GM19467 (cell line): ENCODE data around the gene ZNF697.
"Not testable (repeated sequence)": the region's sequence is repeated elsewhere in the genome, so short reads cannot be mapped to it uniquely, and the experiment has no call there.

Source experiments
- ATAC-seq: cut with Tn5 transposase; IDR thresholded peaks from one replicate; pipeline ENCODE4 v1.9.1; 2021; ENCODE audit warnings: mild to moderate bottlenecking, moderate library complexity; ENCODE audit not compliant: unreplicated experiment

ZNF697 gene

DNA sequence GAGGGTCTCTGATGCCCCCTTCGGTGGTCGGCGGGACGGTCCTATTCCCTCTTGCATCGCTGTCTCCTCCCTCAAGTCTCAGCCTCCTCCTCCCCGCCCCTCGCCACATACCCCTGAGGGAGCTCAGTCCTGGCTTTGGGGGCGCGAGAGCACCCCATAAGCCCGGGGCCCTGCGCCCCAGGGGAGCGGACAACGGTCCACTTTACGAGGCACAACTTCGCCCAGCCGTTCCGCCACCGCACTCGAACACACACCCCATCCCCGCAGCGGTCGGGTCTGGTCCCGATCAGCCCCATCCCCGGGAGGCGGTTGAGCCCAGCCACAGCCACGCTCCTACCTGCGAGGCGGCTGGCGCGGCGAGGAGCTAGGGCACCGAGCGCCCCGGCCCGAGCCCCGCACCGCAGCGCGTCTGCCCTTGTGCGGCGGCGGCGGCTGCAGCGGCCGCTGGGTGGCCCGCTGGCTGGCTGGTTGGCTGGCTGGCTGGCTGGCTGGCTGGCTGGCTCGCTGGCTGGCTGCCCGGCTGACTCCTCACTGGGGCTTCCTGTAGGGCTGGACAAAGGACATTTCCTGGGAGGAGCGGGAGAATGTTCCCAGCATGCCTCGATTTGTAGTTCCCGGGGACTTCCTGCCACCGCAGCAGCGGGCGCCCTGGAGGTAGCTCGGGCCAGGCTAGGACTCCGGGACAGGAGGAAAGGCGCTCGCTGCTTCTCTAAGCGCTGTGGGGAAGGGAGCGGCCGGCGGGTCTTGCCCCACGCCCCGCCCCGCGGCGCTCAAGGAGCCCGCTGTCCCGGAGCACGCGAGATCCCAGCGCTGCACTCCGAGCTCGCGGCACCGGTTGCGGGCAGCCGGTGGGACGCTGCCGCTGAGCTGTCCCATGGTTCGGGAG, at the start of gene ZNF697:
Gene ZNF697, minus strand, starts transcription at position 533 of the 886 bp plus-strand sequence. CDS start 22,166 bp downstream, outside the sequence.
- peak; percentile 73 for ATAC-seq

DNA sequence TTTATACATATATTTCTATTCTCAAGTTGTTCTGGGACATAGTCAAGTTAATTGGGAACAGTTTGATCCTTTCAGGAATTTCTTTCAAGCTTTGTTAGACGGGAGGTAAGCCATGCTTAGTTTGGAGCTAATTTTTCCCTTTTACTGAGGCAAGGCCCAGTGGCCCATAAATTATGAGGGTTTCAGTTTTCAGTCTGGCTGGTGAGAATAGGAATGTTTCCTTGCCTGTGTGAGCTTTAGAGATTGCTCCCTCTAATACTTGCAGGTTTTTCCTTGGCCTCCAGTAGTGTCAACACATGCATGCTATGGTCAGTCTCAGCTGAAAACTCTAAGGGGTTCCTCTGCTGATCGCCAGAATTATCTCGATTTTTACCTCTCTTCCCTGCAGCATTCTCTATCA, 49.5 kb upstream of the ZNF697 start:
- no peak for ATAC-seq

- not testable (repeated sequence) for ATAC-seq
Observed at GRCh38 chr1:119696863-119697262, 48.8 kb upstream of the ZNF697 start.

DNA sequence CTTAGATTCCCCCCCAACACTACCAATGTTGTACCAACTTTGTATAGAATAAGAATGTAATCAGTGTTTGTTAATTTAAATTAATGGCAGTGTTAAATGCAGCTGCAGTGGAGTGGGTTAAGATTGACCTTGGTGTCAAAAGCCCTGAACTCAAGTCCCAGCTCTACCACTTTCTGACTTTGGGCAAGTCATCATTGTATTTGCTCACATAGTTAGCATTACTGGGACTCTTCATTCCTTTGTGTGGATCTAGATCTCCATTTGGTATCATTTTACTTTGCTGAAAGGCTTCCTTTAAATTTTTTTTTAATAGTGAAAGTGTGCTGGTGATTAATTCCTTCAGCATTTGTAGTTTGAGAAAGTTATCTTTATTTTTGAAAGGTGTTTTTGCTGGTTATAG, 41.4 kb upstream of the ZNF697 start:
- no peak for ATAC-seq

DNA sequence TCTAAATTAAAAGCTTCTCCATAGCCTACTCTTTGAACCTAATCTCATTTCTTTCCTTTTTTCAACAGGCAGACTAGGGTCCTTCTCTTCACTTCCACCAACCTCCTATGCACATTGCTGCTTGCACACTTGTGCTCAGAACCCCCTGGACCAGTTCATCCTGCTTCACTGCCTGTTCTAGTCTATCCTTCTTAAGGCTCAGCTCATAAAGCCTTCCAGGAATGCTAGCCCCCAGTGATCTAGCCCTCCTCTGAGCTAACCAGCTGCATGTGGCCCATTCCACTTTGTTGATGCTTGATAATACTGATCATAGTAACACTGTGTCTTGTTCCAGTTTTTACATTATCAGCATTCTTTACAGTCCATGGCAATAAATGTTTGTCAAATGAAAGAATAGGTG, 40.7 kb upstream of the ZNF697 start:
- no peak for ATAC-seq

- no peak for ATAC-seq
Observed at GRCh38 chr1:119687434-119688079, 39.5 kb upstream of the ZNF697 start.

DNA sequence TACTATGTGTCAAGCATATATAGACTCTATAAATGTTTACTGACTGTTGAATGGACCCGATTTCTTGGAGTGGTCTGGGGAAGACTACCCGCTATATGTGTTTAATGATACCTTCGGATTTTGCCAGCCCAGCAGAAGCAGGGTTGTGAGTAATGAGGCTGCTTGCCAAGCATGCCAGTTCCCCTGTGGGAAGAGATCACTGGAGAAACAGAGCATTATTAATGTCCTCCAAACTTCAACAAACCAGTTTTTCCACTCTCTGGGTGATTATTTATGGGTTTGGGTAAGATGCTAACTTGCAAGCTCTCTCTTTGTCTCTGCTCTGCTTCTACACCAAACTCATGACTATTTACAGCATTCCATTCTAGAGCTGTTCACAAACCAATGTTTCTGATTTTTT, 38.6 kb upstream of the ZNF697 start:
- no peak for ATAC-seq

DNA sequence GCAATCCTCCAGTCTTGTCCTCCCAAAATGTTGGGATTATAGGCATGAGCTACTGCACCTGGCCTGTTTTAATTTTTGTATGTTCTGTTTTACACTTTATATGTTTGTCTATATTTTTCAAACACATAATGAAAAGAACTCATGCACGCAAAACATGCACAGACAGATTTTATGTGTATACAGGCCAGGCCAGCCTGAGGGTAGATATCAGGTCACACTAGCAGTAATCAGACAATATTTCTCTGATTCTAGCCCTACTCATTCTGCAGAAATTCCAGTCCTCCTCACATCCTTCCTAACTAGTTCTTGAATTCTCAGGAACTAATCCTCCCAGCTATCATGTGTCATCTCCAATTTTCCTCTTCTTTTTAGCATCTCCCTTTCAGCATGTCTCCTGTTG, 35.8 kb upstream of the ZNF697 start:
- ATAC-seq = no peak

GRCh38 chr1:119682141-119682540, 34.1 kb upstream of the ZNF697 start:
- no peak for ATAC-seq

DNA sequence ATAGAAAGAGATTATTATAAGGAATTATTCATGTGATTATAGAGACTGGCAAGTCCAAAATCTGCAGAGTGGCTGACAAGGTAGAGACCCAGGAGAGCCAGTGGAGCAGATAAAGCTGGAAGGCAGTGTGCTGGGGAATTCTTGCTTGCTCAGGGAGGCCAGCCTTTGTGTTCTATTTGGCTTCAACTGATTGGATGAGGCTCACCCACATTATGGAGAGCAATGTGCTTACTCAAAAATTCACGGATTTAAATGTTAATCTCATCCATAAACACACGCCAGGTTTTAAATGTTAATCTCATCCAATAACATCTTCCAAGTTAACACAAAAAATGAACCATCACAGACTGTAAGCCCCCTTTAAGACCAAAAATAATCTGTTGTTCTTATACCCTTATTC, 33.5 kb upstream of the ZNF697 start:
- ATAC-seq = no peak

DNA sequence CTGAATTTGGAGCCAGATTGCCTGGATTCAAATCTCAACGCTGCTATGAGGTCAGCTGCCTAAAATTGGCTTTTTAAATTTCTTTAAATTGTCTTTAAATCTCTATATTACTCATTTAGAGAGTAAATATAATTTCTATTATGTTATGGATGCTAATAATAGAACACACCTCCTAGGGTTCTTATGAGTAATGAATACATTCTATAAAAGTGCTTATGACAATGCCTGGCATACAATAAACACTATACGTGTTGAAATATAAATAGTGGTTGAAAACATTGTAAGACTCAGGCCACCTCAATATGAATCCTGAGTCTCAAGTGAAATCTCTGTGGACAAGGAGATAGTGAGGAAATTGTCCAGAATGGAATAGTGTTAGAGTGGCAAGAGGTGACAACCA, 32.7 kb upstream of the ZNF697 start:
- no peak for ATAC-seq

DNA sequence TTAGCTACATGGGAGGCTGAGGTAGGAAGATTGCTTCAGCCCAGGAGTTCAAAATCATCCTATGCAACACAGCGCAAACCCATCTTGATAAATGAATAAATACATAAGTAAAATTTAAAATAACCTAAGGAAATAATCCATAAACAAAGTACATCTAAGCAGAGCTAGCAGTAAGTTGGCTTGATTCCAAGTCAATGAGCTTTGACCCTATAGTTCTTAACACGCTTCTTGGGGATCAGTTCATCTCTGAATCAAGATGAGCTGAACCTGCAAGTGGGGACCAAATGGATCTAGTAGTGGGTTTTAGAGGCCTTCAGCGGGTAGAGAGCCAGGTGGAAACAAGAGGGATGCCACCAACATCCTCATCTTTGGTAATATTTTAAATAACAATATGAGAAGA, 32.1 kb upstream of the ZNF697 start:
- ATAC-seq = no peak

DNA sequence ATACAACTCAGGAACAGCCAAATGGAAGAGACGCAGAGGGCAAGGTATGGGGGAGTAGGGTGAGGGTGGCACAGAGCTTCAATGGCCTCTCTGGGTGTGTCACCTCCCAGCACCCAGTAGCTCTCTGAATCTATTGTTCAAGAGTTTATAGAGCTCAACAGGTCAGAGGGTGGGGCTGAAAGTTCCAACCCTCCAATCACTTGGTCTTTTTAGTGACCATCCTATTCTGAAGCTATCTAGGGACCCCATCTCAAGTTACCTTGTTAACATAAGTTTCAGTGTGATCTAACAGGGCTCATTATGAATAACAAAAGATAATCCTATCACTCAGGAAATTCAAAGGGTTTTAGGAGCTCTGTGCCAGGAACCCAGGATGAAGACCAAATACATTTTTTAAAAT, 31.2 kb upstream of the ZNF697 start:
- ATAC-seq = no peak

DNA sequence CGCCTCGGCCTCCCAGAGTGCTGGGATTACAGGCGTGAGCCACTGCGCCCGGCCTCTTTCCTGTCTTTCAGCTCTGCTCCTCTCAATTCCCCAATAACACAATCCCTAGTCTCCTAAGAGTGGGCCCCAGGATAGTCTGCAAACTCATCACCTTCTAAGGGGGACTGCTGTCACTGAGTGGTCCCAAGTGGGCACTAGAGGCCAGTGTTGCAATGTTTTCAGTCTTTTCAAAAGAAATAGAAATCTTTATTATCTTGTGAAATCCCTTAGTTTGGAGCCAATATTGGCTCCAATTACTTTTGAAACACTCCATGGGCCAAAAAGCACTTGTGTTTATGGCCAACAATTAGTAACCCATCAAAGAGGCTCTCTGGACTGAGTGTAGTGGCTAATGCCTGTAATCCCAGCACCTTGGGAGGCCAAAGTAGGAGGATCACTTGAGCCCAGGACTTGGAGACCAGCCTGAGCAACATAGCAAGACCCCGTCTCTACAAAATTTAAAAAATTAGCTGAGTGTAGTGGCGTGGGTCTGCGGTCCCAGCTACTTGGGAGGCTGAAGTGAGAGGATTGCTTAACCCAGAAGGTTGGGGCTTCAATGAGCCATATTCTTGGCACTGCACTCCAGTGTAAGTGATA, 28.6 kb upstream of the ZNF697 start:
- ATAC-seq = no peak

- ATAC-seq = peak; percentile 57
Observed at GRCh38 chr1:119675349-119676345, 27.6 kb upstream of the ZNF697 start.

DNA sequence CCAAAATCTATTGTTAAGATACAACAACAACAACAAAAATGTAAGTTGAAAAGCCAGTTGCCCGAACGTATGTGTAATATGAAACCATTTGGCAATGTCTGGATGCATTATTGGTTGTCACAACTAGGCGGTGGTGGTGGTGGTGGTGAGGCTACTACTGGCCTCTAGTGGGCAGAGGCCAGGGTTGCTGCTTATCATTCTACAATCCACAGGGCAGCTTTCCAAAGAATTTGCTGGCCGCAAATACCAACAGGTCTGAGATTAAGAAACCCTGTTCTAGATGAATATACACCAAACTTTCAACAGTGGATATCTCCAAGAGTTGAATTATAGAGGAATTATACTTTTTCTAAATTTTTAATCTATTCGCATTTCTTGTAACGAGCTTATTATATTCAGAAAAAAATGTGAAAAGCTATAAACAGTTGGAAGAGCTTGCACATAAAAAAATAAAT, 26.8 kb upstream of the ZNF697 start:
- ATAC-seq = peak; percentile 53

- no peak for ATAC-seq
Observed at GRCh38 chr1:119674111-119674526, 26.1 kb upstream of the ZNF697 start.

DNA sequence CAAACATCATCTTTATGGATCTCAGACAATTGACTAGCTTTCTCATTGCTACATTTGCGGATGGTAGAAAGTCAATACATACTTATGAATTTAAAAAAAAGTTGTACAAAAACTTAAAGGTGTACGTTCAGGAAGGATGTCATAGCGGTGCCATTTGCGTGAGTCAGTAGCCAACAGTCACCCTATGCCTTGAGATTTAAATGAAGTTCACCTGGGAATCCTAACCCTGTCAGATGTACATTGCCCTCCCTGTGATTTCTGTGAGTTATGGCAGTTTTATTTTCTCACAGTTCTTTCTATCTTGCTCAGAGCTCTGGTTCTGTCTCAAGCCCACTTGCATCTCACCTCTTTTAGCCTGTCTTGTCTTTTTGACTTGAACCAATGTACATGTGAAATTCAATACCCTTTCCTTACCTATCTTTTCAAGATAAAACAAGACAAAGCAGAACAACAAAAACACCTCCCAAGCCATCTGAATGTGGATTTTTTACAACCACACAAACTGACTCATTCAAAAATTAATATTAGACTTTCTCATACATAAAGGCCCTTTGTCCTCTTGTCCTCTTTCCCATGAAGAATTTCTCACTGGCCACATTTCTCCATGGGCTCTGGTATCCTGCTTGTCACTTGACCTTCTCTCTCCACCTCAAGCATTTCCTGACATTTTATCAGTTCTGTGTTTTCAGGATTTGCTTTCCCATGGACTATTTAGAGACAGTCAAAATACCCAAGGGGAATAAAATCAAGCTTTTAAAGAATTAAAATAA, 25.3 kb upstream of the ZNF697 start:
- no peak for ATAC-seq

DNA sequence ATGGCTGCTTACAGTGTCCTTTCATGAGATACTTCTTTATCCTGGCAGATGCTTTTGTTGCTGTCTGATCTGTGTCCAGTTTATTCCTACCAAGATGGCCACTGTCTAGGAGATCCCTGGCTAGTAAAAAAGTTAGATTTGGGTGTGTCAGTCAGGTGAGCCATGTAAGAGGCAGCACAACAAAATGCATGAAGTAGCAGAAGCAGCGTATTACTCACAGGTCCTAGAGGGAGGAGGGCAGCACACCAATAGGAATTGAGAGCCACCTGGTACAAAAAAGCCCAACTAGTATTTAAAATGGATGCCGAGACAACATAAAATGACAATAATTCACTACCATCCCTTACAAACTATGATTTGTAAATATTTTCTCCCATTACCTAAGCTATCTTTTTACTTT, 22.8 kb upstream of the ZNF697 start:
- ATAC-seq = no peak

DNA sequence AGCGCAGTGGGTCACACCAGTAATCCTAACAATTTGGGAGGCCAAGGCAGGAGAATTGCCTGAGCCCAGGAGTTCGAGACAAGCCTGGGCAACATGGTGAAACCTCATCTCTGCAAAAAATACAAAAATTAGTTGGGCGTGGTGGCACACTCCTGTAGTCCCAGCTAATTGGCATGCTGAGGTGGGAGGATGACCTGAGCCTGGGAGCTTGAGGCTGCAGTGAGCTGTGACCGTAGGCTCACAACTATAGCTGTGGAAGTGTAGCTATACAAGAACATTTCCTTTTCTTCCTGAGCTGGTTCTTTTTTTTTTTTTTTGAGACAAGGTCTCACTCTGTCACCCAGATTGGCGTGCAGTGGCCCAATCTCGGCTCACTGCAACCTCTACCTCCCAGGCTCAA, 19.1 kb upstream of the ZNF697 start:
- no peak for ATAC-seq
